Testis (tissue), 2 donors: Measurements from ENCODE around the gene DISC1.

Experiments
- CTCF ChIP-seq, 3 experiments: fragments of 450-650 bp in 2 of 3; fragments of 200-600 bp in 1 of 3; sonication (generic) in 1 of 3; IDR thresholded peaks; one replicate each; pipeline ENCODE4 v1.5.1; 2016 to 2019; ENCODE audit warnings: antibody characterized with exemption in 3 of 3, mild to moderate bottlenecking in 2 of 3, moderate library complexity in 1 of 3
- POLR2A ChIP-seq: fragments of 450-650 bp; IDR thresholded peaks from one replicate; pipeline ENCODE4 v1.6.1; 2017; ENCODE audit warnings: antibody characterized with exemption, mild to moderate bottlenecking, moderate library complexity

- TF ChIP-seq POLR2A = no peak
- TF ChIP-seq CTCF (IDR thresholded peaks at IDR 0.05) = no peak
These were observed 182.4 kb downstream of the DISC1 start for GRCh38 chr1:231808990-231809389.
